SJSA1 (cell line): ENCODE results near the gene HERC3. TPM values are rescaled to one million over a fixed set of nuclear protein-coding genes. Genes with fewer than 3 reads are reported as not detected.

Experiments
- DNase-seq, 2 experiments: peaks; one replicate each; pipeline ENCODE4 v3.0.0-alpha.2; 2015 to 2020; ENCODE audit warnings: low spot score in 2 of 2, low read depth in 1 of 2
- H3K27ac ChIP-seq: fragments of 250-450 bp; sonication (Bioruptor Pico); 2 replicates; pipeline ENCODE4 v1.5.1; 2020; ENCODE audit warnings: mild to moderate bottlenecking, moderate library complexity
- H3K27me3 ChIP-seq: fragments of 250-450 bp; sonication (Bioruptor Pico); replicated peaks from 2 replicates; pipeline ENCODE4 v1.5.1; 2020; ENCODE audit warnings: mild to moderate bottlenecking, moderate library complexity
- H3K36me3 ChIP-seq: fragments of 250-450 bp; sonication (Bioruptor Pico); 2 replicates; pipeline ENCODE4 v1.5.1; 2020; ENCODE audit warnings: mild to moderate bottlenecking
- H3K4me1 ChIP-seq: fragments of 250-450 bp; sonication (Bioruptor Pico); replicated peaks from 2 replicates; pipeline ENCODE4 v1.6.1; 2021; ENCODE audit warnings: mild to moderate bottlenecking
- H3K4me3 ChIP-seq: fragments of 250-450 bp; sonication (Bioruptor Pico); 2 replicates; pipeline ENCODE4 v1.5.1; 2020; ENCODE audit warnings: mild to moderate bottlenecking
- H3K9me3 ChIP-seq: fragments of 250-450 bp; sonication (Bioruptor Pico); replicated peaks from 2 replicates; pipeline ENCODE4 v1.5.1; 2020; ENCODE audit warnings: mild to moderate bottlenecking
- total RNA-seq: library from RNA; depleted of rRNA; stranded (reverse); fragments of >200 nt; shearing (Covaris generic); gene quantifications from 2 replicates; pipeline ENCODE4 v1.2.3, GENCODE V29; 2014

The HERC3 gene
- total RNA-seq, 1 experiment from 2014 or later = 10.2 TPM

GRCh38 chr4:88722828-88723227, 130.5 kb downstream of the HERC3 start:
- H3K4me3 ChIP-seq = no peak overlapping the region
- no peak for DNase-seq
- H3K36me3 ChIP-seq = no peaks in the 10 kb centered on the region; the same call in none of the 2 replicates
- H3K9me3 ChIP-seq = peaks cover 3% of the 10 kb centered on the region
- H3K4me1 ChIP-seq = no peaks in the 10 kb centered on the region
- H3K27ac ChIP-seq = no peak overlapping the region
- H3K27me3 ChIP-seq = no peaks in the 10 kb centered on the region

- Histone ChIP-seq H3K27me3 (no peaks in the 10 kb centered on the region), H3K4me3 (no peak overlapping the region), H3K9me3 (no peaks in the 10 kb centered on the region), H3K27ac (no peak overlapping the region), H3K36me3 (peaks cover 5% of the 10 kb centered on the region; the same call in 1 of the 2 replicates), H3K4me1 (no peaks in the 10 kb centered on the region)
- no peak for DNase-seq
These were observed 132.1 kb downstream of the HERC3 start for GRCh38 chr4:88724406-88724805.

GRCh38 chr4:88725143-88725542, 132.9 kb downstream of the HERC3 start:
- H3K27me3 ChIP-seq = no peaks in the 10 kb centered on the region
- no peaks in the 10 kb centered on the region for H3K9me3 ChIP-seq
- H3K36me3 ChIP-seq = peaks cover 5% of the 10 kb centered on the region; the same call in 1 of the 2 replicates
- H3K27ac ChIP-seq = no peak overlapping the region
- no peak for DNase-seq
- H3K4me1 ChIP-seq = no peaks in the 10 kb centered on the region
- H3K4me3 ChIP-seq = no peak overlapping the region

DNA sequence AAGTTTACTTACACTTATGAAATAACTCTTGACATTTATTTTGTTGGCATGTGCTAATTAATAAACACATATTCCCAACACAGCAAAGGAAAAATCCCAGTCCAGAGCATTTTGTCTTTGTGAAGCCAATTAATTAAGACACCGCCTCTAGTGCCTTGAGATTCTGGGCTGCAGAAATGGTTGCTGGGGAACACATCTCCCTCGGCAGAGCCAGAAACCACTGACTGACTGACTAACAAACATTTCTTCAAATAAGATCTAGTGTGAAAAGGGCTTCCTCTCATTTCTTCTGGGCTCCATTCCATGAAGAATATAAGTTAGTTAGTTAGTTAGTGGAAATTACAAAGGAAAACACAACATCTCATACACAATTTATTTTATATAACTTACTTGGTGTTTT, 133.7 kb downstream of the HERC3 start:
- no peaks in the 10 kb centered on the region for H3K27me3 ChIP-seq
- no peak overlapping the region for H3K4me3 ChIP-seq

GRCh38 chr4:88728146-88728545, 135.9 kb downstream of the HERC3 start:
- Histone ChIP-seq H3K4me3 (no peak overlapping the region), H3K27me3 (no peaks in the 10 kb centered on the region), H3K27ac (no peak overlapping the region), H3K36me3 (peaks cover 5% of the 10 kb centered on the region; the same call in 1 of the 2 replicates), H3K4me1 (no peaks in the 10 kb centered on the region), H3K9me3 (no peaks in the 10 kb centered on the region)
- no peak for DNase-seq

More for the DNA sequence above, 133.7 kb downstream of the HERC3 start:
- no peak overlapping the region for H3K27ac ChIP-seq
- H3K4me1 ChIP-seq = no peaks in the 10 kb centered on the region
- no peak for DNase-seq
- H3K36me3 ChIP-seq = peaks cover 5% of the 10 kb centered on the region; the same call in 1 of the 2 replicates
- no peaks in the 10 kb centered on the region for H3K9me3 ChIP-seq

DNA sequence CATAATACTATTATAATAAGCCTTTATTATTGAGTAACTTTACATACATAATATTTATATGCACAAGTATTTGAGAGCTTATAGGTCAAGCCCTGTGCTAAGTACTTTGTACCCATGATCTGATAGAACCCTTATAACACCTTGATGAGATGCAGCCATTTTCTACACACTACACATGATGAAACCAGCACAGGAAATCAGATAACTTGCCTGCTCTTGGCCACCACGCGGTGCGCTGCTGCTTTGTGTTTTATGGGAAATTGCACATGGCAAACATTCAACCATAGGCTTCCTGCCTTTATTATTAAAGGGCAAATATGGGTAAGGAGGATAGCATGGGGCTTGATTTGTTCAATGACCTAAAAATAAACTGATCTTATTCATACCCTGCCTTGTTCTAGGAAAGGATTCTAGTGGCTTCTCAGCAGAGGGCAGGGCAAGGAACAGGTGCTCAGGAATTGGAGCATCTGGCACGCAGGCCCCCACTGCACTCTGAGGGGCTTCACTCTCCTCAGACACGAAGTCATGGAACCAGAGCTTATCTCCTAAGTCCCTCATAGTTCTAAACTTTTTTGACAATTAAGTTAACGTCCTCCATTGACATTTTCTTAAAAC, 137.0 kb downstream of the HERC3 start:
- Histone ChIP-seq H3K27ac (no peak overlapping the region), H3K4me3 (no peak overlapping the region), H3K36me3 (peaks cover 5% of the 10 kb centered on the region; the same call in 1 of the 2 replicates), H3K4me1 (no peaks in the 10 kb centered on the region), H3K9me3 (no peaks in the 10 kb centered on the region), H3K27me3 (no peaks in the 10 kb centered on the region)
- DNase-seq = no peak

DNA sequence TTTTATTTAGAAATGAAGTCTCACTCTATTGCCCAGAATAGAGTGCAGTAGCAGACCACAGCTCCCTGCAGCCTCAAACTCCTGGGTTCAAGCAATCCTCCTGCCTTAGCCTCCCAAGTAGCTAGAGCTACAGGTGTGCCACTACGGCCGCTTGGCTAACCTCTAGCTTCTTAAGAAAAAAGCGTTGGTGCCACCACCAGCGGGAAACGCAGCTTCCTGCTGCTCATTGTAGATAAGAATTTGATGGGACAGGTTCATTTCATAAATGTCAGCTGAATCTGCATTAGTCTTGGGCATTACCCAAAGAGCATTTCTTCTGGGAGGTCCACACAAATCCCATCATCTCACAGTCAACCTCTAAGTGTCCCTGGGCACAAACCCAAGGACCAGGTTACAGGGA, 138.5 kb downstream of the HERC3 start:
- Histone ChIP-seq H3K4me3 (no peak overlapping the region), H3K27me3 (no peaks in the 10 kb centered on the region), H3K36me3 (peaks cover 5% of the 10 kb centered on the region; the same call in 1 of the 2 replicates), H3K9me3 (no peaks in the 10 kb centered on the region), H3K27ac (no peak overlapping the region), H3K4me1 (no peaks in the 10 kb centered on the region)
- no peak for DNase-seq

- Histone ChIP-seq H3K36me3 (peaks cover 5% of the 10 kb centered on the region; the same call in 1 of the 2 replicates), H3K9me3 (no peaks in the 10 kb centered on the region), H3K27me3 (no peaks in the 10 kb centered on the region), H3K4me3 (no peak overlapping the region), H3K4me1 (no peaks in the 10 kb centered on the region), H3K27ac (no peak overlapping the region)
- DNase-seq = no peak
These were observed 139.1 kb downstream of the HERC3 start for GRCh38 chr4:88731381-88731780.

DNA sequence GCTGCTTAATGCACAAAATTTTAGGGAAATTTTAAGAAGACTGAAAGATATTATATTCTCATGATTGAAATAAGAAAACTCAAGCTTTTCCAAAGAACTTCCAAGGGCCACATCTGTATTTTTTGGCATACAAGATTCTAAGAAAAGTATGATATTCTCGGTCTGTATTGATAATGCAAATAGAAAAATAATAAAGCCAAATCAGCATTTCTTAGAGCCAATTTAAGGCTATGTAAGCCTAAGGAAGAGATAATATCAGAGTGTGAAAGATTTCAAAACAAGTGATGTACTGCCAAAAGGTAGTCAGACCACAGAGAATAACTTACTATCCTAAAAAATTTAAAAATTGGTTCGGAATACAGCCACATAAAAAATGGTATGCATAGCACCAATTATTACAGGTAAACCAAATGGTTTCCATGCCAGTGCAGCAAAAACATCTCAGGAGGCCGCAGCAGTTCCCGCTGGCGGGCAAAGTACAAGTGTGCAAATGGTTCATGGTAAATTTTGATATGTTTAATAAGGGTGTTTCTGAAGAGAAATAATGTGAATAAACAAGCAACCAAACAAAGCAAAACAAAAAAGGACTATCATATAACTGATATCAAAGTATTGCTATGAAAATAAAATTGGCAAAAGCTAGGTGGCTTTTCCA, 140.6 kb downstream of the HERC3 start:
- H3K36me3 ChIP-seq = peaks cover 5% of the 10 kb centered on the region; the same call in 1 of the 2 replicates
- H3K27me3 ChIP-seq = no peaks in the 10 kb centered on the region
- H3K4me3 ChIP-seq = no peak overlapping the region
- no peaks in the 10 kb centered on the region for H3K4me1 ChIP-seq
- DNase-seq = no peak
- no peak overlapping the region for H3K27ac ChIP-seq
- no peaks in the 10 kb centered on the region for H3K9me3 ChIP-seq

GRCh38 chr4:88734403-88734949, 142.2 kb downstream of the HERC3 start:
- H3K27ac ChIP-seq = no peak overlapping the region
- no peaks in the 10 kb centered on the region for H3K4me1 ChIP-seq
- H3K4me3 ChIP-seq = no peak overlapping the region
- no peaks in the 10 kb centered on the region for H3K9me3 ChIP-seq
- no peaks in the 10 kb centered on the region for H3K36me3 ChIP-seq
- DNase-seq = no peak
- H3K27me3 ChIP-seq = no peaks in the 10 kb centered on the region

DNA sequence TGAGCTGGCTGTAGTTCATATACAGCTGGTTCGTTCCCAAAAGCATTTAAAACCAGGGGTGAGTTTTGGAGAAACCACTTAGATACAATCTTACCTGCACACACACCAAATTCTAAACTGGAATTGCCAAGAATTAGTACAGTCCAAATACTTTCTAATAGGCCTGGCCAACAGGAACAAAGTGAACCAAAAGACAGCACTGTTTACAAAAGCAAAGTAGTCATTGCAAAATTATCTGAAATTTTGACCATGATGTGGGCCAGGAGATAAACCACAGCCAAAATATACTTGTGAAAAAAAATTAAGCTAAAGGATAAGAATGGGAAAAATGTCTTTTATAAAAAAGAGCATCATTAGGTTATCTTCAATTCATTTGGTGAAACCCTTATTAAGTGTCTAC, 143.3 kb downstream of the HERC3 start:
- no peak for DNase-seq
- no peaks in the 10 kb centered on the region for H3K36me3 ChIP-seq

DNA sequence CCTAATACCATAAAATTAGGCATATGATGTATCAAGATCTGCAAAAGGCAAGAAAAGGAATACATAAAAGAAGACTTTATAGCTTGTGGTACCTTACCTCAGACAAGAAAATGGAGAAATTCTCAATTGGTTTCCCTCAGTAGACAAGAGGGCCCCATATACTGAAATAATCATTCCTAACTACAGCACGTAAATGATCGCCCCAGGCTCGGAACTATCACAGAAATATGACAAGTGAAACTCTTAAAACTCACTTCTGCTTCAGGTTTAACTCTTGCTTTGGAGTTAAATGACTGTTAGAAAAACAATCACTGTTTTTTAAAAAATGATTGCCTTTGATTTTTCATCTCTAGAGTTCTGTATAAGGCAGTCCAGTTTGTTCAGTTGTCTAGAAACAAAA, 144.0 kb downstream of the HERC3 start:
- Histone ChIP-seq H3K9me3 (no peaks in the 10 kb centered on the region), H3K36me3 (no peaks in the 10 kb centered on the region), H3K27ac (no peak overlapping the region), H3K4me3 (no peak overlapping the region), H3K27me3 (no peaks in the 10 kb centered on the region), H3K4me1 (no peaks in the 10 kb centered on the region)
- DNase-seq = no peak

More for the DNA sequence above, 143.3 kb downstream of the HERC3 start:
- Histone ChIP-seq H3K4me1 (no peaks in the 10 kb centered on the region), H3K27ac (no peak overlapping the region), H3K4me3 (no peak overlapping the region), H3K27me3 (no peaks in the 10 kb centered on the region), H3K9me3 (no peaks in the 10 kb centered on the region)

DNA sequence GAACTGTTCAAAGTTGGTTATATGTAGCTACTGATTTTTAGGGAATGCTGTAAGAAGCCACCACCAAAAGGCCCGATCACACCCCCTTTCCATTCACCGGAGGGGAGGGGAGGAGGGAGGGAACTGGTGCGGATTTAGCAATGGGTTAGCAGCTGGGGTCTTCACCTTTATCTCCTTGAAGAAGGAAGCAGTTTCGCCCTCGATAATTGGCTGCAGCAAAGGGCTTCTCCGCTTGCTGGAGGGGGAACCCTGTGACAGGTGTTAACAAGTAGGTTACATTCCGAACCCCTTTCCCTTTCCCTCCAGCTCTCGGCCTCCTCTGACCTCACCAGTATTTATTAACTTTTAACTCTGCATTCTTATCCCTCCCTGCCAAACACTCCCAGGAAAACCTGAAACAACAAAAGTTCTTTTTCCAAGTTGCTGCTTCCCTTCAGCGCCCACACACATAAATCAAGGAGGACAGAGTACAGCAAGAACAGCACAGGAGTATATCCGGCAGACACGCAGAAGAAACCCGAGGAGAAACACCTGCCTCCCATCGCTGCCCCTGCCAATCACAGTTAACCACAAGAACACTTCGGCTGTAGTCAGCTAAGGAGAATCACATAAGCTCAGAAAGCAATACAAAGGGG, 145.1 kb downstream of the HERC3 start:
- peaks cover 7% of the 10 kb centered on the region for H3K4me1 ChIP-seq
- no peak overlapping the region for H3K27ac ChIP-seq
- H3K36me3 ChIP-seq = peaks cover 6% of the 10 kb centered on the region; the same call in 1 of the 2 replicates
- H3K9me3 ChIP-seq = no peaks in the 10 kb centered on the region
- no peak overlapping the region for H3K4me3 ChIP-seq
- no peaks in the 10 kb centered on the region for H3K27me3 ChIP-seq
- no peak for DNase-seq

GRCh38 chr4:88738180-88738579, 145.9 kb downstream of the HERC3 start:
- Histone ChIP-seq H3K27ac (no peak overlapping the region), H3K9me3 (no peaks in the 10 kb centered on the region), H3K27me3 (no peaks in the 10 kb centered on the region), H3K36me3 (peaks cover 6% of the 10 kb centered on the region; the same call in 1 of the 2 replicates), H3K4me1 (peaks cover 14% of the 10 kb centered on the region), H3K4me3 (no peak overlapping the region)
- DNase-seq = no peak
